Measurements from ENCODE around the gene NR3C2. TPM values are rescaled to one million over a fixed set of nuclear protein-coding genes. Genes with fewer than 3 reads are reported as not detected.

The NR3C2 gene
- total and polyA plus RNA-seq, 10 of the 15 experiments (the other 5 are each of a cell fraction or from before 2014, with no cell fraction given): 0.05 to 0.11 (median 0.08) TPM; not detected in 4

DNA sequence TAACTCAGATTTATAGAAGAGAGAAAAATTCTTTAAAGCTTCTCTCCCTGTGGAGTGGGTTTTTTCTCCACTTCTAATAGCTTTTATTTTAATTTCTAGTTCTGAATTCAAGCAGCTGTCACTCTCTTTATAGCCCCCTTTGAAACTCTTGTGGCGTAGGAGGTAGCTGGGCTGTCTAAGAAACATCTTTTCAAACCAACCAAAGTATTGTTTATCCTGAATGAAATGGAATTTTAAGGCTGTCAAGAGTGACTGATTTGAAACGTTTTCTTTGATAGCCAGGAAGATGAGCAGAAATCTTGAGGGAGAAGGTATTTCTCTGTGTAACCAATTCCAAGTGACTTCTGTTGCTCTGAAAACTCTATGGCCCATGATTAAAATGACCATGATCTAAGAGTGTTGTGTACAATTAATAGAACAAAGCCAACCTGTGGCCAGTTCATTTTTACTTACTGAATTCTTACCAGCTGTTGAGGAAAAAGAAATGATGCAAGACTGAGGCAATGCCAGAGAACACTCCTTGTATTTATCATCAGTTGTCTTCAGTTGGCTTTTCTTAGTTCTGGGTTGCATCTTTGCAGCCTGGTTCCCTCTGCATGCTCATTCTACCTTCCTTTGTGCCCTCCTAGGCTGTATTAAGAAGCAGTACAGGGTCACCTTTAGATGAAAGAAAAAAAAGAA lies 411.9 kb downstream of the NR3C2 start (continued):
- TF ChIP-seq, protein P1, sequence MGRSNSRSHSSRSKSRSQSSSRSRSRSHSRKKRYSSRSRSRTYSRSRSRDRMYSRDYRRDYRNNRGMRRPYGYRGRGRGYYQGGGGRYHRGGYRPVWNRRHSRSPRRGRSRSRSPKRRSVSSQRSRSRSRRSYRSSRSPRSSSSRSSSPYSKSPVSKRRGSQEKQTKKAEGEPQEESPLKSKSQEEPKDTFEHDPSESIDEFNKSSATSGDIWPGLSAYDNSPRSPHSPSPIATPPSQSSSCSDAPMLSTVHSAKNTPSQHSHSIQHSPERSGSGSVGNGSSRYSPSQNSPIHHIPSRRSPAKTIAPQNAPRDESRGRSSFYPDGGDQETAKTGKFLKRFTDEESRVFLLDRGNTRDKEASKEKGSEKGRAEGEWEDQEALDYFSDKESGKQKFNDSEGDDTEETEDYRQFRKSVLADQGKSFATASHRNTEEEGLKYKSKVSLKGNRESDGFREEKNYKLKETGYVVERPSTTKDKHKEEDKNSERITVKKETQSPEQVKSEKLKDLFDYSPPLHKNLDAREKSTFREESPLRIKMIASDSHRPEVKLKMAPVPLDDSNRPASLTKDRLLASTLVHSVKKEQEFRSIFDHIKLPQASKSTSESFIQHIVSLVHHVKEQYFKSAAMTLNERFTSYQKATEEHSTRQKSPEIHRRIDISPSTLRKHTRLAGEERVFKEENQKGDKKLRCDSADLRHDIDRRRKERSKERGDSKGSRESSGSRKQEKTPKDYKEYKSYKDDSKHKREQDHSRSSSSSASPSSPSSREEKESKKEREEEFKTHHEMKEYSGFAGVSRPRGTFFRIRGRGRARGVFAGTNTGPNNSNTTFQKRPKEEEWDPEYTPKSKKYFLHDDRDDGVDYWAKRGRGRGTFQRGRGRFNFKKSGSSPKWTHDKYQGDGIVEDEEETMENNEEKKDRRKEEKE (IDR thresholded peaks at IDR 0.05): no peak
- TF ChIP-seq MTA3 (IDR thresholded peaks at IDR 0.05; ENCODE audit: borderline replicate concordance, low read length) (no peak), RCOR1 (conservative IDR thresholded peaks at IDR 0.05; ENCODE audit: low read depth, low read length) (no peak)

DNA sequence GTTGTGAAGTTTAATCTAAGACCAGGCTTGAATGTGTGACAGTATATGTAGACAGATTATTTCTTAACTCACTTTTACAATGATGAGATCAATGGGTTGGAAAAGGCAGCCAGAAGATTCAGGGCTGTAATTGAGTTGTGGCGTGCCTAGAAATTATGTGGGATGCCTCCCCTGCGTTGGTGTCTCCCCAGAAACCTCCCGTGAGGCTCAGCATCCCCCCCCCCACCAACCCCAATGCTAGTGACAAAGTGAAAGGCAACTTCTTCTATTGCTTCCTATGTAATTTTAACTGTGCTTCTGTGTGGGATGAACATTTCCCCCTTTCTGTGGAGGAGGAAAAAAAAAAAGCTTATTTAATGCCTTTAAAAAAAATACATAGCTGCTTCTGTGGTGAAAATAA lies 412.4 kb downstream of the NR3C2 start:
- Histone ChIP-seq H3K4me3 (no peak overlapping the region), H3K27ac (ENCODE audit: control insufficient read depth, insufficient read depth) (no peak overlapping the region), H3K36me3 (ENCODE audit: control insufficient read depth in 2 of 2, insufficient read depth in 2 of 2, low read length in 1 of 2) (peaks cover 1 to 8% of the 10 kb centered on the region in 2 experiments; a peak in 2 of 4 replicates), H3K4me2 (ENCODE audit: control insufficient read depth, insufficient read depth) (no peak overlapping the region), H3K79me2 (ENCODE audit: control insufficient read depth, insufficient read depth, low read length) (no peaks in the 10 kb centered on the region), H3K9me3 (replicated peaks; ENCODE audit: control insufficient read depth, insufficient read depth, low read length) (no peaks in the 10 kb centered on the region; the same call in 2 of the 3 replicates), H3K27me3 (replicated peaks in 1 of 2; ENCODE audit: control insufficient read depth in 2 of 2, insufficient read depth in 2 of 2, low read length in 1 of 2) (no peaks in the 10 kb centered on the region), H4K20me1 (ENCODE audit: control insufficient read depth, insufficient read depth) (no peaks in the 10 kb centered on the region), H3K9ac (ENCODE audit: control insufficient read depth, insufficient read depth, low read length) (no peak overlapping the region), H2AFZ (ENCODE audit: control insufficient read depth, low read depth, low read length) (no peak overlapping the region), H3K4me1 (ENCODE audit: control insufficient read depth, insufficient read depth, low read length) (no peaks in the 10 kb centered on the region)
- ChIA-PET RAD21 (ENCODE audit: unreplicated experiment) (no interaction called here), POLR2A (no interaction called here), CTCF (interaction anchor here (0.6 to 0.8 kb wide), 4 partner anchors 14 to 490 kb away, joined by 3 to 4 read pairs (median 3); no protein-coding TSS in a partner anchor), SMC1A (ENCODE audit: uncharacterized antibody, unreplicated experiment) (interaction anchor here (0.6 to 0.7 kb wide), 3 partner anchors 11 to 118 kb away, joined by 3 read pairs; no protein-coding TSS in a partner anchor)
- no peak for ATAC-seq
- no peak for FAIRE-seq
- intact Hi-C loops (cut with micrococcal nuclease; ENCODE audit: unreplicated experiment) (no loop called here), in situ Hi-C loops (cut with MboI) (no loop called here)
- TF ChIP-seq, protein P2, sequence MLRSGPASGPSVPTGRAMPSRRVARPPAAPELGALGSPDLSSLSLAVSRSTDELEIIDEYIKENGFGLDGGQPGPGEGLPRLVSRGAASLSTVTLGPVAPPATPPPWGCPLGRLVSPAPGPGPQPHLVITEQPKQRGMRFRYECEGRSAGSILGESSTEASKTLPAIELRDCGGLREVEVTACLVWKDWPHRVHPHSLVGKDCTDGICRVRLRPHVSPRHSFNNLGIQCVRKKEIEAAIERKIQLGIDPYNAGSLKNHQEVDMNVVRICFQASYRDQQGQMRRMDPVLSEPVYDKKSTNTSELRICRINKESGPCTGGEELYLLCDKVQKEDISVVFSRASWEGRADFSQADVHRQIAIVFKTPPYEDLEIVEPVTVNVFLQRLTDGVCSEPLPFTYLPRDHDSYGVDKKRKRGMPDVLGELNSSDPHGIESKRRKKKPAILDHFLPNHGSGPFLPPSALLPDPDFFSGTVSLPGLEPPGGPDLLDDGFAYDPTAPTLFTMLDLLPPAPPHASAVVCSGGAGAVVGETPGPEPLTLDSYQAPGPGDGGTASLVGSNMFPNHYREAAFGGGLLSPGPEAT (IDR thresholded peaks at IDR 0.05; ENCODE audit: low read depth): no peak
- TF ChIP-seq NR2C1 (IDR thresholded peaks at IDR 0.05) (no peak), BRCA1 (IDR thresholded peaks at IDR 0.05; ENCODE audit: low read depth, low read length) (no peak), FOXK2 (IDR thresholded peaks at IDR 0.05) (no peak), CEBPB (IDR thresholded peaks at IDR 0.05; ENCODE audit: borderline replicate concordance in 1 of 2, low read depth in 2 of 2, low read length in 2 of 2) (no peak), NR2F1 (conservative IDR thresholded peaks at IDR 0.05) (no peak), MYB (IDR thresholded peaks at IDR 0.05; ENCODE audit: borderline replicate concordance, low read depth, low read length) (no peak), EZH2 (IDR thresholded peaks at IDR 0.05; ENCODE audit: borderline replicate concordance, control insufficient read depth, low read depth, low read length) (no peak), SMC3 (IDR thresholded peaks at IDR 0.05; ENCODE audit: borderline replicate concordance, low read length) (no peak)
- WGBS (ENCODE audit: insufficient coverage, insufficient replicate concordance, low lambda C conversion rate, missing lambda C conversion rate): 66% methylated on average over 3 of the region's 3 CpGs
- BruUV-seq (replicated peaks): no TSS peak
- no peak for DNase-seq (ENCODE audit: low read depth, low spot score)
